B cell (primary cell): Measurements from ENCODE around the gene GALNT17.

Experiments
- CTCF ChIP-seq: fragments of 200-600 bp; IDR thresholded peaks from one replicate; pipeline ENCODE4 v1.8.0; 2022; ENCODE audit warnings: antibody characterized with exemption, mild to moderate bottlenecking
- EZH2 ChIP-seq: IDR thresholded peaks from 2 replicates; pipeline ENCODE4 v1.6.1; 2012; ENCODE audit warnings: borderline replicate concordance, low read depth, mild to moderate bottlenecking, moderate library complexity, low read length; ENCODE audit not compliant: insufficient read depth, poor library complexity, severe bottlenecking

DNA sequence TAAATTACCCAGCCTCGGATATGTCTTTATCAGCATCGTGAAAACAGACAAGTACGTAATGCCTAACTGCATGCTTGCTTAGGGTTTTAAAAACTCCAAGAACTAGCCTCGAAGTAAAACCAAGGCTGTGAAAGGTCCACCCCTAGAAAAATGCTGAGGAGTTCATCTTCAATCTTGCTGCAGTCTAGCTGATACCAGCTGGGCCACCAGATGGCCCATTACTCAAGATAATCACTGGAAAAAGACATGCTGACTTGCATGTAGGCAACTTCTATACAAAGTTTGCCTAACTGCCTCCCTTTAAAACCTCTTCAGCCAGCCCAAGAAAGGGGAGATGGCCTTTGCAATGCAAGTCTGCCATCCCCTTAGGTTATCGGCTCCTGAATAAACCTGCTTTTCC, 614.1 kb downstream of the GALNT17 start:
- TF ChIP-seq EZH2 (no peak), CTCF (no peak)
